ENCODE measurements around the gene PRMT3.

Gene PRMT3

GRCh38 chr11:20429216-20429615, 41.7 kb downstream of the PRMT3 start:
- Histone ChIP-seq H3K36me3 (ENCODE audit: control insufficient read depth, insufficient read depth, low read length) (no peaks in the 10 kb centered on the region), H3K27ac (ENCODE audit: low read depth, low read length, severe bottlenecking) (no peak overlapping the region), H3K4me3 (ENCODE audit: extremely low read depth, insufficient read depth, low read length, poor library complexity, severe bottlenecking) (no peak overlapping the region), H3K9me3 (ENCODE audit: control insufficient read depth, low read length) (no peaks in the 10 kb centered on the region), H3K4me1 (ENCODE audit: control insufficient read depth, insufficient read depth, low read length, poor library complexity, severe bottlenecking) (no peaks in the 10 kb centered on the region)
- WGBS, 2 experiments (ENCODE audit: insufficient coverage in 2 of 2), result 87 to 89% methylated on average over 2 to 3 of the region's 5 CpGs

DNA sequence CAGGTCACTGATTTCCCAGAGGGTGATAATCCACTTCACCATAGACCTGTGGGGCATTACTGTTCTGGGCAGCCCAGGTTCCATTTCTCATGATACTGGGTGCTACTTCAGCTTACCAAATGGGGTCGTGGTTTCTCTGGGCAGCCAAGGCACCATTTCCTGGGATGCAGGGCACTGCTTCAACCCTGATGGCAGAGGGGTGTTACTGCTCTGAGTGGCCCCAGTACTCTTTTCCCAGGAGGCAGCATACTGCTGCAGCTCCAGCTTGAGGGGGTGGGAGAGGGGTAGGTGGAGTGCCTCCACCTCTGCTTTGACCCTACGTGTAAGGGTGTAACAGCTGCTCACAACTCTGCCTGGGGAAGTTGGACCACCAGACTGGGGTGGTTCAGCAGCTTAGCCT, 51.1 kb downstream of the PRMT3 start:
- WGBS, 2 experiments (ENCODE audit: insufficient coverage in 2 of 2), result 78 to 87% methylated on average over 2 of the region's 2 CpGs
- H3K4me3 ChIP-seq (ENCODE audit: extremely low read depth, insufficient read depth, low read length, poor library complexity, severe bottlenecking), result no peak overlapping the region

DNA sequence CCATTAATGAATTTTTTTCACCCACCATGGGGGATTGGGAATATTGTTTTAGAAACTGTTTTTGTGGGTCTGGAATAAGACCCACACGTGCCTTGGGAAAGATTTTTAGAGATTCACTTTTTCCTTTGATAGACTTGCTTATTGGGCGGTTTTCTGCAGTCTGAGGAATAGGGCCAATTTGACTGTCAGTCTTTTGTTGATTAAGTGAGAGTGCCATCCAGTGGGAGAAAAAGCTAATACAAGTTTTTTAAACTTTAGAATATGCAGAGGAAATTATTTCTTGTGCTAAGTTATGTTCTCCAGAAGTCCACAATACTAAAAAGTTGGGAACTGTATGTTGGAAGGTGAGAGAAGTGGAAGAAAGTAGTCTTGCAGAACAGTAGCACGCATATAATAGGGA, 56.1 kb downstream of the PRMT3 start:
- no peak overlapping the region for H3K4me3 ChIP-seq (ENCODE audit: extremely low read depth, insufficient read depth, low read length, poor library complexity, severe bottlenecking)
- no peaks in the 10 kb centered on the region for H3K36me3 ChIP-seq (ENCODE audit: control insufficient read depth, insufficient read depth, low read length)
- no peak overlapping the region for H3K27ac ChIP-seq (ENCODE audit: low read depth, low read length, severe bottlenecking)
- H3K9me3 ChIP-seq (ENCODE audit: control insufficient read depth, low read length), result no peaks in the 10 kb centered on the region
- no peaks in the 10 kb centered on the region for H3K4me1 ChIP-seq (ENCODE audit: control insufficient read depth, insufficient read depth, low read length, poor library complexity, severe bottlenecking)
- WGBS, 2 experiments (ENCODE audit: insufficient coverage in 2 of 2), result 62 to 83% methylated on average over 2 to 3 of the region's 3 CpGs

More for the DNA sequence above, 51.1 kb downstream of the PRMT3 start:
- Histone ChIP-seq H3K27ac (ENCODE audit: low read depth, low read length, severe bottlenecking) (no peak overlapping the region), H3K9me3 (ENCODE audit: control insufficient read depth, low read length) (no peaks in the 10 kb centered on the region), H3K4me1 (ENCODE audit: control insufficient read depth, insufficient read depth, low read length, poor library complexity, severe bottlenecking) (no peaks in the 10 kb centered on the region), H3K36me3 (ENCODE audit: control insufficient read depth, insufficient read depth, low read length) (peaks cover 6% of the 10 kb centered on the region)

DNA sequence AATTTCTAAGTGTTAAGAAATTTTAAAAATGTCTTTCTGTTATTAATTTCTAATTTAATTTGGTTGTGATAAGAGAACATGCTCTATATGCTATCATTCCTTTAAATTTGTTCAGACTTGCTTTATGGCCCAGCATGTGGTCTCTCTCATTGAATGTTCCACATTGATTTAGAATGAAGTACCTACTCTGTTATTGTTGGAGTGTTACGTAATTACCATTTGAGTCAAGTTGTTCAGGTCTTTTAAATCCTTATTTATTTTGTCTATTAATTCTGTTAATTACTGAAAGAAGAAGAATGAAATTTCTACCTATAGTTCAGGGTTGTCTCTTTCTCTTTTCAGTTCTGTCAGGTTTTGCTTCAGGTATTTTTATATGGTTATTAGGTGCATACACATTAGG, 57.0 kb downstream of the PRMT3 start:
- no peak overlapping the region for H3K27ac ChIP-seq (ENCODE audit: low read depth, low read length, severe bottlenecking)
- H3K9me3 ChIP-seq (ENCODE audit: control insufficient read depth, low read length), result no peaks in the 10 kb centered on the region
- no peaks in the 10 kb centered on the region for H3K36me3 ChIP-seq (ENCODE audit: control insufficient read depth, insufficient read depth, low read length)
- H3K4me1 ChIP-seq (ENCODE audit: control insufficient read depth, insufficient read depth, low read length, poor library complexity, severe bottlenecking), result no peaks in the 10 kb centered on the region
- no peak overlapping the region for H3K4me3 ChIP-seq (ENCODE audit: extremely low read depth, insufficient read depth, low read length, poor library complexity, severe bottlenecking)
- no CpG with 5 or more reads among the region's 1 CpG for WGBS, 2 experiments (ENCODE audit: insufficient coverage in 2 of 2)

GRCh38 chr11:20448834-20449233, 61.3 kb downstream of the PRMT3 start:
- 92 to 97% methylated on average over 3 of the region's 4 CpGs for WGBS, 2 experiments (ENCODE audit: insufficient coverage in 2 of 2)
- H3K4me1 ChIP-seq (ENCODE audit: control insufficient read depth, insufficient read depth, low read length, poor library complexity, severe bottlenecking), result no peaks in the 10 kb centered on the region
- H3K27ac ChIP-seq (ENCODE audit: low read depth, low read length, severe bottlenecking), result no peak overlapping the region
- no peaks in the 10 kb centered on the region for H3K36me3 ChIP-seq (ENCODE audit: control insufficient read depth, insufficient read depth, low read length)
- no peaks in the 10 kb centered on the region for H3K9me3 ChIP-seq (ENCODE audit: control insufficient read depth, low read length)
- no peak overlapping the region for H3K4me3 ChIP-seq (ENCODE audit: extremely low read depth, insufficient read depth, low read length, poor library complexity, severe bottlenecking)

- Histone ChIP-seq H3K36me3 (ENCODE audit: control insufficient read depth, insufficient read depth, low read length) (no peaks in the 10 kb centered on the region), H3K9me3 (ENCODE audit: control insufficient read depth, low read length) (no peaks in the 10 kb centered on the region), H3K27ac (ENCODE audit: low read depth, low read length, severe bottlenecking) (no peak overlapping the region), H3K4me1 (ENCODE audit: control insufficient read depth, insufficient read depth, low read length, poor library complexity, severe bottlenecking) (no peaks in the 10 kb centered on the region), H3K4me3 (ENCODE audit: extremely low read depth, insufficient read depth, low read length, poor library complexity, severe bottlenecking) (no peak overlapping the region)
- WGBS, 2 experiments (ENCODE audit: insufficient coverage in 2 of 2), result no CpG with 5 or more reads among the region's 2 CpGs
Observed at GRCh38 chr11:20450829-20451228, 63.3 kb downstream of the PRMT3 start.

GRCh38 chr11:20451568-20451967, 64.1 kb downstream of the PRMT3 start:
- H3K4me1 ChIP-seq (ENCODE audit: control insufficient read depth, insufficient read depth, low read length, poor library complexity, severe bottlenecking), result no peaks in the 10 kb centered on the region
- H3K36me3 ChIP-seq (ENCODE audit: control insufficient read depth, insufficient read depth, low read length), result no peaks in the 10 kb centered on the region
- H3K4me3 ChIP-seq (ENCODE audit: extremely low read depth, insufficient read depth, low read length, poor library complexity, severe bottlenecking), result no peak overlapping the region
- 100% methylated on average over 1 of the region's 2 CpGs; no CpG with 5 or more reads in 1 of the 2 experiments for WGBS, 2 experiments (ENCODE audit: insufficient coverage in 2 of 2)
- no peaks in the 10 kb centered on the region for H3K9me3 ChIP-seq (ENCODE audit: control insufficient read depth, low read length)
- no peak overlapping the region for H3K27ac ChIP-seq (ENCODE audit: low read depth, low read length, severe bottlenecking)

DNA sequence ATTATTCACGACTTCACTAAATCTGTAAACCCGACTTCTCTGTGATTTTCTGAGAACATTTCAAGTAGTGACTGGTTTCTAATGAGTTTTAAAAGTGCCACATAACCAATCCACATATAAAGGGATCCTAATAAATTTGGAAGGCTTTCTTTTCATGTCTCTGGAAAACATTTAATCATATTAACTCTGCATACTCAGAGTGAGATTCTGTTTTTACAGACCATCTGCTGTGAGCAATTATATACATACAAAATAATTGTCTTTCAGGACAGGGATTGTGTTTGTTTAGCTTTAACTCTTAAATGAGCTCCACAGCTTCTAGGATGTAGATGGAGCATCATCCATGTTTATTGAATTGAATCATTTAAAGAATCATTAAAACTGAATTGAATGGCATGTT, 65.1 kb downstream of the PRMT3 start:
- no peaks in the 10 kb centered on the region for H3K9me3 ChIP-seq (ENCODE audit: control insufficient read depth, low read length)
- H3K4me3 ChIP-seq (ENCODE audit: extremely low read depth, insufficient read depth, low read length, poor library complexity, severe bottlenecking), result no peak overlapping the region
- H3K27ac ChIP-seq (ENCODE audit: low read depth, low read length, severe bottlenecking), result no peak overlapping the region
- WGBS, 2 experiments (ENCODE audit: insufficient coverage in 2 of 2), result no CpG with 5 or more reads among the region's 2 CpGs
- H3K36me3 ChIP-seq (ENCODE audit: control insufficient read depth, insufficient read depth, low read length), result no peaks in the 10 kb centered on the region
- no peaks in the 10 kb centered on the region for H3K4me1 ChIP-seq (ENCODE audit: control insufficient read depth, insufficient read depth, low read length, poor library complexity, severe bottlenecking)

DNA sequence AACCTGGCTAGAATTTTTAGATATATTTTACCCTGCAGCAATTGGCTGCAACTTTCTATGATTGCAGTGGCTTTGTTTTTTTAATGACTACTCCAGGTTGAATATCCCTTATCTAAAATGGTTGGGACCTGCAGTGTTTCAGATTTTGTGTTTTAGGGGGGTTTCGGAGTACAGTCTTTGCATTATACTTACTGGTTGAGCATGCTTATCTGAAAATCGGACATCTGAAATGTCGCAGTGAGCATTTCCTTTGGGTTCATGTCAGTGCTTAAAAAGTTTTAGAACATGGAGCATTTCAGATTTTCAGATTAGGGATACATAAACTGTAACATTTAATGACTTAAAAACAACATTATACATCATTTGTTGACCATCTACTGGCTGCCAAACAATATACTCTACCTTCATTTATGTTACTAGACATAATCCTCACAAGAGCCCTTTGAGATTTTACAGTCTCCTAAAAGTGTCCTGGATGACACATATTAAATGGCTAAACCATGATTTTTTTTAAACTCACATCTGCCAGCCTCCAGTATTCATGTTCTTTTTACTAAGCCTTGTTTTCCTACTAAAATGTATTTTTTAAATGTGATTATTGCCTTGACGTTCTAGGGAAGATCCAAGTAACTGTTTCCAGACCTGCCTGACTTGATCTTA, 66.3 kb downstream of the PRMT3 start:
- Histone ChIP-seq H3K4me1 (ENCODE audit: control insufficient read depth, insufficient read depth, low read length, poor library complexity, severe bottlenecking) (no peaks in the 10 kb centered on the region), H3K4me3 (ENCODE audit: extremely low read depth, insufficient read depth, low read length, poor library complexity, severe bottlenecking) (no peak overlapping the region), H3K36me3 (ENCODE audit: control insufficient read depth, insufficient read depth, low read length) (no peaks in the 10 kb centered on the region), H3K27ac (ENCODE audit: low read depth, low read length, severe bottlenecking) (no peak overlapping the region), H3K9me3 (ENCODE audit: control insufficient read depth, low read length) (no peaks in the 10 kb centered on the region)
- 83 to 100% methylated on average over 2 to 3 of the region's 4 CpGs for WGBS, 2 experiments (ENCODE audit: insufficient coverage in 2 of 2)

GRCh38 chr11:20457001-20457799, 69.7 kb downstream of the PRMT3 start:
- Histone ChIP-seq H3K9me3 (ENCODE audit: control insufficient read depth, low read length) (no peaks in the 10 kb centered on the region), H3K36me3 (ENCODE audit: control insufficient read depth, insufficient read depth, low read length) (no peaks in the 10 kb centered on the region), H3K27ac (ENCODE audit: low read depth, low read length, severe bottlenecking) (no peak overlapping the region), H3K4me3 (ENCODE audit: extremely low read depth, insufficient read depth, low read length, poor library complexity, severe bottlenecking) (no peak overlapping the region), H3K4me1 (ENCODE audit: control insufficient read depth, insufficient read depth, low read length, poor library complexity, severe bottlenecking) (no peaks in the 10 kb centered on the region)
- WGBS, 2 experiments (ENCODE audit: insufficient coverage in 2 of 2), result no CpG with 5 or more reads among the region's 4 CpGs

All from mesodermal cell (in vitro differentiated cells).